ENCODE results near the gene CTSL.

CTSL gene

GRCh38 chr9:87722393-87723088, 3.4 kb upstream of the CTSL start:
- H3K4me1 ChIP-seq (ENCODE audit: control insufficient read depth, insufficient read depth, low read length), result no peaks in the 10 kb centered on the region
- H3K9me3 ChIP-seq (ENCODE audit: control insufficient read depth, insufficient read depth, low read length), result no peaks in the 10 kb centered on the region
- no peak for DNase-seq (ENCODE audit: low read depth, low spot score)
- no peak overlapping the region for H3K4me3 ChIP-seq (ENCODE audit: low read length)
- no peaks in the 10 kb centered on the region for H3K27me3 ChIP-seq (ENCODE audit: control insufficient read depth, insufficient read depth, low read length)
- no peak overlapping the region for H3K27ac ChIP-seq (ENCODE audit: low read length)
- WGBS (ENCODE audit: insufficient coverage, insufficient read length), result no CpG with 5 or more reads among the region's 5 CpGs
- no peaks in the 10 kb centered on the region for H3K36me3 ChIP-seq (ENCODE audit: control insufficient read depth, insufficient read depth, low read length)

- no peak for DNase-seq (ENCODE audit: low read depth, low spot score)
- Histone ChIP-seq H3K36me3 (ENCODE audit: control insufficient read depth, insufficient read depth, low read length) (no peaks in the 10 kb centered on the region), H3K27ac (ENCODE audit: low read length) (no peak overlapping the region), H3K9me3 (ENCODE audit: control insufficient read depth, insufficient read depth, low read length) (no peaks in the 10 kb centered on the region), H3K4me1 (ENCODE audit: control insufficient read depth, insufficient read depth, low read length) (no peaks in the 10 kb centered on the region), H3K27me3 (ENCODE audit: control insufficient read depth, insufficient read depth, low read length) (no peaks in the 10 kb centered on the region), H3K4me3 (ENCODE audit: low read length) (peak overlapping the region; percentile 45)
- no CpG with 5 or more reads among the region's 25 CpGs for WGBS (ENCODE audit: insufficient coverage, insufficient read length)
Measured at GRCh38 chr9:87725356-87725899, 491 bp upstream of the CTSL start.

- H3K27me3 ChIP-seq (ENCODE audit: control insufficient read depth, insufficient read depth, low read length), result no peaks in the 10 kb centered on the region
- WGBS (ENCODE audit: insufficient coverage, insufficient read length), result no CpG with 5 or more reads among the region's 2 CpGs
- no peak overlapping the region for H3K27ac ChIP-seq (ENCODE audit: low read length)
- DNase-seq (ENCODE audit: low read depth, low spot score), result no peak
- H3K4me1 ChIP-seq (ENCODE audit: control insufficient read depth, insufficient read depth, low read length), result no peaks in the 10 kb centered on the region
- no peaks in the 10 kb centered on the region for H3K9me3 ChIP-seq (ENCODE audit: control insufficient read depth, insufficient read depth, low read length)
- no peak overlapping the region for H3K4me3 ChIP-seq (ENCODE audit: low read length)
- no peaks in the 10 kb centered on the region for H3K36me3 ChIP-seq (ENCODE audit: control insufficient read depth, insufficient read depth, low read length)
Measured at GRCh38 chr9:87729246-87729645, 3.3 kb downstream of the CTSL start.

GRCh38 chr9:87731321-87731720, 5.4 kb downstream of the CTSL start:
- Histone ChIP-seq H3K4me3 (ENCODE audit: low read length) (no peak overlapping the region), H3K9me3 (ENCODE audit: control insufficient read depth, insufficient read depth, low read length) (no peaks in the 10 kb centered on the region), H3K27ac (ENCODE audit: low read length) (no peak overlapping the region), H3K4me1 (ENCODE audit: control insufficient read depth, insufficient read depth, low read length) (no peaks in the 10 kb centered on the region), H3K36me3 (ENCODE audit: control insufficient read depth, insufficient read depth, low read length) (no peaks in the 10 kb centered on the region), H3K27me3 (ENCODE audit: control insufficient read depth, insufficient read depth, low read length) (no peaks in the 10 kb centered on the region)
- no CpG with 5 or more reads among the region's 2 CpGs for WGBS (ENCODE audit: insufficient coverage, insufficient read length)
- no peak for DNase-seq (ENCODE audit: low read depth, low spot score)

GRCh38 chr9:87732344-87732743, 6.4 kb downstream of the CTSL start:
- WGBS (ENCODE audit: insufficient coverage, insufficient read length), result no CpG with 5 or more reads among the region's 1 CpG
- DNase-seq (ENCODE audit: low read depth, low spot score), result no peak
- Histone ChIP-seq H3K36me3 (ENCODE audit: control insufficient read depth, insufficient read depth, low read length) (no peaks in the 10 kb centered on the region), H3K27me3 (ENCODE audit: control insufficient read depth, insufficient read depth, low read length) (no peaks in the 10 kb centered on the region), H3K4me1 (ENCODE audit: control insufficient read depth, insufficient read depth, low read length) (no peaks in the 10 kb centered on the region), H3K27ac (ENCODE audit: low read length) (no peak overlapping the region), H3K4me3 (ENCODE audit: low read length) (no peak overlapping the region), H3K9me3 (ENCODE audit: control insufficient read depth, insufficient read depth, low read length) (no peaks in the 10 kb centered on the region)

- H3K36me3 ChIP-seq (ENCODE audit: control insufficient read depth, insufficient read depth, low read length), result no peaks in the 10 kb centered on the region
- no peaks in the 10 kb centered on the region for H3K9me3 ChIP-seq (ENCODE audit: control insufficient read depth, insufficient read depth, low read length)
- no peaks in the 10 kb centered on the region for H3K4me1 ChIP-seq (ENCODE audit: control insufficient read depth, insufficient read depth, low read length)
- DNase-seq (ENCODE audit: low read depth, low spot score), result no peak
- no peaks in the 10 kb centered on the region for H3K27me3 ChIP-seq (ENCODE audit: control insufficient read depth, insufficient read depth, low read length)
- WGBS (ENCODE audit: insufficient coverage, insufficient read length), result no CpG with 5 or more reads among the region's 3 CpGs
- no peak overlapping the region for H3K4me3 ChIP-seq (ENCODE audit: low read length)
- H3K27ac ChIP-seq (ENCODE audit: low read length), result no peak overlapping the region
Measured at GRCh38 chr9:87732756-87733155, 6.8 kb downstream of the CTSL start.

- Histone ChIP-seq H3K27ac (ENCODE audit: low read length) (no peak overlapping the region), H3K4me3 (ENCODE audit: low read length) (no peak overlapping the region), H3K27me3 (ENCODE audit: control insufficient read depth, insufficient read depth, low read length) (no peaks in the 10 kb centered on the region), H3K36me3 (ENCODE audit: control insufficient read depth, insufficient read depth, low read length) (no peaks in the 10 kb centered on the region), H3K9me3 (ENCODE audit: control insufficient read depth, insufficient read depth, low read length) (no peaks in the 10 kb centered on the region), H3K4me1 (ENCODE audit: control insufficient read depth, insufficient read depth, low read length) (no peaks in the 10 kb centered on the region)
- DNase-seq (ENCODE audit: low read depth, low spot score), result no peak
- WGBS (ENCODE audit: insufficient coverage, insufficient read length), result no CpG with 5 or more reads among the region's 7 CpGs
Measured at GRCh38 chr9:87733273-87734052, 7.5 kb downstream of the CTSL start.

GRCh38 chr9:87734106-87734505, 8.2 kb downstream of the CTSL start:
- WGBS (ENCODE audit: insufficient coverage, insufficient read length), result no CpG with 5 or more reads among the region's 2 CpGs
- DNase-seq (ENCODE audit: low read depth, low spot score), result no peak
- Histone ChIP-seq H3K4me3 (ENCODE audit: low read length) (no peak overlapping the region), H3K36me3 (ENCODE audit: control insufficient read depth, insufficient read depth, low read length) (no peaks in the 10 kb centered on the region), H3K9me3 (ENCODE audit: control insufficient read depth, insufficient read depth, low read length) (no peaks in the 10 kb centered on the region), H3K27ac (ENCODE audit: low read length) (no peak overlapping the region), H3K27me3 (ENCODE audit: control insufficient read depth, insufficient read depth, low read length) (no peaks in the 10 kb centered on the region), H3K4me1 (ENCODE audit: control insufficient read depth, insufficient read depth, low read length) (no peaks in the 10 kb centered on the region)

GRCh38 chr9:87739546-87739945, 13.6 kb downstream of the CTSL start:
- no CpG with 5 or more reads among the region's 3 CpGs for WGBS (ENCODE audit: insufficient coverage, insufficient read length)
- no peaks in the 10 kb centered on the region for H3K27me3 ChIP-seq (ENCODE audit: control insufficient read depth, insufficient read depth, low read length)
- no peaks in the 10 kb centered on the region for H3K9me3 ChIP-seq (ENCODE audit: control insufficient read depth, insufficient read depth, low read length)
- no peak for DNase-seq (ENCODE audit: low read depth, low spot score)
- no peak overlapping the region for H3K27ac ChIP-seq (ENCODE audit: low read length)
- no peaks in the 10 kb centered on the region for H3K4me1 ChIP-seq (ENCODE audit: control insufficient read depth, insufficient read depth, low read length)
- H3K36me3 ChIP-seq (ENCODE audit: control insufficient read depth, insufficient read depth, low read length), result no peaks in the 10 kb centered on the region
- no peak overlapping the region for H3K4me3 ChIP-seq (ENCODE audit: low read length)

- Histone ChIP-seq H3K4me1 (ENCODE audit: control insufficient read depth, insufficient read depth, low read length) (no peaks in the 10 kb centered on the region), H3K36me3 (ENCODE audit: control insufficient read depth, insufficient read depth, low read length) (no peaks in the 10 kb centered on the region), H3K27me3 (ENCODE audit: control insufficient read depth, insufficient read depth, low read length) (no peaks in the 10 kb centered on the region), H3K27ac (ENCODE audit: low read length) (no peak overlapping the region), H3K9me3 (ENCODE audit: control insufficient read depth, insufficient read depth, low read length) (no peaks in the 10 kb centered on the region), H3K4me3 (ENCODE audit: low read length) (no peak overlapping the region)
- no CpG with 5 or more reads among the region's 3 CpGs for WGBS (ENCODE audit: insufficient coverage, insufficient read length)
- DNase-seq (ENCODE audit: low read depth, low spot score), result no peak
Measured at GRCh38 chr9:87740209-87740608, 14.3 kb downstream of the CTSL start.
